IPS-18a (cell line): ENCODE results near the gene MYMX.

Source experiments
- H3K27ac ChIP-seq: one replicate; pipeline ENCODE4 v1.5.1; 2013; ENCODE audit warnings: low read length
- H3K27me3 ChIP-seq: one replicate; pipeline ENCODE4 v1.6.1; 2013; ENCODE audit warnings: mild to moderate bottlenecking, low read length; ENCODE audit not compliant: control insufficient read depth, insufficient read depth
- H3K36me3 ChIP-seq: one replicate; pipeline ENCODE4 v1.6.1; 2013; ENCODE audit warnings: low read depth, low read length; ENCODE audit not compliant: control insufficient read depth
- H3K4me1 ChIP-seq: one replicate; pipeline ENCODE4 v1.6.1; 2013; ENCODE audit warnings: low read depth, low read length; ENCODE audit not compliant: control insufficient read depth
- H3K4me3 ChIP-seq: one replicate; pipeline ENCODE4 v1.5.1; 2013; ENCODE audit warnings: low read length
- H3K9ac ChIP-seq: one replicate; pipeline ENCODE4 v1.6.1; 2013; ENCODE audit warnings: mild to moderate bottlenecking, low read length, moderate library complexity
- H3K9me3 ChIP-seq: one replicate; pipeline ENCODE4 v1.6.1; 2013; ENCODE audit warnings: low read depth, low read length; ENCODE audit not compliant: control insufficient read depth

MYMX gene

GRCh38 chr6:44266347-44266746 lies 49.6 kb downstream of the MYMX start:
- H3K4me1 ChIP-seq: peaks cover 46% of the 10 kb centered on the region
- H3K4me3 ChIP-seq: no peak overlapping the region

DNA sequence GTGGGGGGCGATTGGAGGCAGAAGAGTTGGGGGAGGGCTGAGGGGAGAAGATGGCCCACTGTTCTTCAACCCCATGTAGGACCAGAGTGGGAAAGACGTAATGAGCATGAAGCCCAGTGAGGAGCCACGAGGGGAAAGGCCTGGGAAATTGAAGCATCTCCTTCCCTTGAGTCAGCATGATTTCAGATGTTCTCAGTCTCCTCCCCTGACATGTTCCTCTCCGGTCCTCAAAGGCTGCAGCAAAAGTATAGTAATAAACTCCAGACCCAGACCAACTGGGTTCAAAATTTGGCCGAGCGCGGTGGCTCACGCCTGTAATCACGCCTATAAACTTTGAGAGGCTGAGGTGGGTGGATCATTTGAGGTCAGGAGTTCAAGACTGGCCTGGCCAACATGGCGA lies 50.5 kb downstream of the MYMX start:
- no peaks in the 10 kb centered on the region for H3K36me3 ChIP-seq
- peaks cover 44% of the 10 kb centered on the region for H3K4me1 ChIP-seq
- peaks cover 12% of the 10 kb centered on the region for H3K27me3 ChIP-seq

More at GRCh38 chr6:44266347-44266746, 49.6 kb downstream of the MYMX start:
- Histone ChIP-seq H3K27ac (no peak overlapping the region), H3K9me3 (no peaks in the 10 kb centered on the region), H3K9ac (no peak overlapping the region), H3K36me3 (peaks cover under 1% of the 10 kb centered on the region), H3K27me3 (peaks cover 12% of the 10 kb centered on the region)

More for the DNA sequence above, 50.5 kb downstream of the MYMX start:
- no peak overlapping the region for H3K27ac ChIP-seq
- no peak overlapping the region for H3K4me3 ChIP-seq
- no peaks in the 10 kb centered on the region for H3K9me3 ChIP-seq
- no peak overlapping the region for H3K9ac ChIP-seq
